Astrocyte (in vitro differentiated cells and primary cell): ENCODE results near the gene SMAD7.

Source experiments
- EZH2 ChIP-seq: IDR thresholded peaks from 2 replicates; pipeline ENCODE4 v1.6.1; 2012; ENCODE audit warnings: mild to moderate bottlenecking, low read length, inconsistent platforms; ENCODE audit not compliant: insufficient read depth
- TF ChIP-seq, protein P1 (sequence below): IDR thresholded peaks from 2 replicates; pipeline ENCODE4 v1.5.1; 2011; ENCODE audit warnings: low read depth, mild to moderate bottlenecking, inconsistent platforms, low read length, moderate library complexity; ENCODE audit not compliant: insufficient read depth

DNA sequence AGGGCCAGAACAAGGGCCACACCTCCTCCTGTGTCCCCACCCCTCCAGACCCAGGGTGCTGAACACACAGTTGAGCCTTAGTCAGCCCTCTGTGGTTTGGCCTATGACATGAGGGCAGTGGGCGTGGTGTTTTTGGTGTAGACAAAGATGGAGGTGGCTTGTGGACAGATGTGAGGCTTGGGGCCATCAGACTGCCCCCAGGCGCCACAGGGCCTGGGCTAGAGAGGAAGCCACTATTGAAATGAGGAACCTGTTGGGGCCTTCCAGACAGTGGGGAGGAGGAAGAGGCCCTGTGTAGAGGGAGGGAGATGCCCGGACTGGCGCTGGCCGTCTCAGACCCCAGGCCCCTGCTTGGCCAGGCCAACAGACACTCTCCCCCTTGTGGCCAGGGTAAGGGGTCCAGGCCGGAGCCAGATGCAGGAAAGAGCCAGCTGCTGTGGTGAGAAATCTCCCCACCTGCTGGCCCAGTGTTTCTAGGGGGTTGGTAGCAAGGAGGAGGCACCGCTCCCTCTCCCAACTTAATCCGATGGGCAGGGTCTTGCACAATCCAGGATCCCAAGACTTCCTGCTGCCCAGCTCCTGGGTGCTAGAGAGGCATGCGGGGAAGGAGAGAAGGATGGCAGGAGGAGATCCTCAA lies 53.8 kb downstream of the SMAD7 start:
- TF ChIP-seq, protein P1, sequence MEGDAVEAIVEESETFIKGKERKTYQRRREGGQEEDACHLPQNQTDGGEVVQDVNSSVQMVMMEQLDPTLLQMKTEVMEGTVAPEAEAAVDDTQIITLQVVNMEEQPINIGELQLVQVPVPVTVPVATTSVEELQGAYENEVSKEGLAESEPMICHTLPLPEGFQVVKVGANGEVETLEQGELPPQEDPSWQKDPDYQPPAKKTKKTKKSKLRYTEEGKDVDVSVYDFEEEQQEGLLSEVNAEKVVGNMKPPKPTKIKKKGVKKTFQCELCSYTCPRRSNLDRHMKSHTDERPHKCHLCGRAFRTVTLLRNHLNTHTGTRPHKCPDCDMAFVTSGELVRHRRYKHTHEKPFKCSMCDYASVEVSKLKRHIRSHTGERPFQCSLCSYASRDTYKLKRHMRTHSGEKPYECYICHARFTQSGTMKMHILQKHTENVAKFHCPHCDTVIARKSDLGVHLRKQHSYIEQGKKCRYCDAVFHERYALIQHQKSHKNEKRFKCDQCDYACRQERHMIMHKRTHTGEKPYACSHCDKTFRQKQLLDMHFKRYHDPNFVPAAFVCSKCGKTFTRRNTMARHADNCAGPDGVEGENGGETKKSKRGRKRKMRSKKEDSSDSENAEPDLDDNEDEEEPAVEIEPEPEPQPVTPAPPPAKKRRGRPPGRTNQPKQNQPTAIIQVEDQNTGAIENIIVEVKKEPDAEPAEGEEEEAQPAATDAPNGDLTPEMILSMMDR, result no peak
- TF ChIP-seq EZH2, result no peak
